B cell (primary cell): ENCODE measurements around the gene NPHS1.

Source experiments
- CTCF ChIP-seq: fragments of 200-600 bp; IDR thresholded peaks from one replicate; pipeline ENCODE4 v1.8.0; 2022; ENCODE audit warnings: antibody characterized with exemption, mild to moderate bottlenecking
- EZH2 ChIP-seq: IDR thresholded peaks from 2 replicates; pipeline ENCODE4 v1.6.1; 2012; ENCODE audit warnings: borderline replicate concordance, low read depth, mild to moderate bottlenecking, moderate library complexity, low read length; ENCODE audit not compliant: insufficient read depth, poor library complexity, severe bottlenecking

- no peak for TF ChIP-seq CTCF
- no peak for TF ChIP-seq EZH2
Observed at GRCh38 chr19:35784503-35785338, 67.6 kb downstream of the NPHS1 start.
